Neural crest cell (in vitro differentiated cells): Measurements from ENCODE around the gene RUNX1. TPM values are rescaled to one million over a fixed set of nuclear protein-coding genes. Genes with fewer than 3 reads are reported as not detected.

Experiments used
- DNase-seq: peaks from one replicate; pipeline ENCODE4 v3.0.0; 2021; ENCODE audit warnings: low read depth, mixed read lengths, low spot score
- H3K27ac Mint-ChIP-seq: one replicate; pipeline ENCODE4 v1.8.0; 2021; ENCODE audit warnings: mild to moderate bottlenecking, mixed read lengths; ENCODE audit not compliant: unreplicated experiment
- H3K27me3 Mint-ChIP-seq: 2 replicates; pipeline ENCODE4 v1.8.0; 2021; ENCODE audit warnings: low read depth, mild to moderate bottlenecking, mixed read lengths
- H3K36me3 Mint-ChIP-seq: 2 replicates; pipeline ENCODE4 v1.8.0; 2021; ENCODE audit warnings: low read depth, mild to moderate bottlenecking, mixed read lengths
- H3K4me1 Mint-ChIP-seq: 2 replicates; pipeline ENCODE4 v1.8.0; 2021; ENCODE audit warnings: mixed read lengths
- H3K4me3 Mint-ChIP-seq: one replicate; pipeline ENCODE4 v1.8.0; 2021; ENCODE audit warnings: mild to moderate bottlenecking, mixed read lengths
- H3K9me3 Mint-ChIP-seq: 2 replicates; pipeline ENCODE4 v1.8.0; 2021; ENCODE audit warnings: mixed read lengths
- total RNA-seq: library from RNA; stranded (reverse); gene quantifications from 2 replicates; pipeline ENCODE4 v1.2.1, GENCODE V29; 2021
- TF ChIP-seq, protein P1 (sequence below): fragments of 200-600 bp; sonication (generic); conservative IDR thresholded peaks from 2 replicates; pipeline ENCODE4 v1.5.0; 2021; ENCODE audit warnings: antibody characterized with exemption, mild to moderate bottlenecking

The RUNX1 gene
- total RNA-seq, 1 donor from 2014 or later = 0.63 TPM

DNA sequence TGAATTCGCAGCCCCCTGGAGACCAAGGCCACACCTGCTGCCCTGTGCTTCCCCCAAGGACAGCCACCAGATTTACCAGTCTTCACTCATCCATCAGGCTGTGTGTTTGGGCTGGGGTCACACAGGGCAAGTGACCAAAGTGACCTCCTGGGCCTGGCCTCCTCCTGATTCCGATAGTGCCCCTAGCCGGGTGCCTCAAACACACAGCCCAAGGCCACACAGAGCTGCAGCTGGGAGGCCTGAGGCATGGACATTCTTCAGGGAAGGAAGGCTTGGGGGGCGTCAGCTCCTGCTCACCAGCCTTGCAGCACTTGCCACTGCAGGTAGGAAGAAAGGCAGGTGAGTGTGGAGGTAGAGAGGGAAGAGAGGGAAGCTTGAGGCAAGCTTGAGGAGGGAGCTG is 181.3 kb downstream of the RUNX1 start:
- Mint-ChIP-seq H3K27ac (no peak overlapping the region), H3K36me3 (no peaks in the 10 kb centered on the region), H3K27me3 (peaks cover 51% of the 10 kb centered on the region), H3K4me3 (no peak overlapping the region), H3K4me1 (peaks cover 24% of the 10 kb centered on the region), H3K9me3 (no peaks in the 10 kb centered on the region)
- no peak for DNase-seq
- TF ChIP-seq, protein P1, sequence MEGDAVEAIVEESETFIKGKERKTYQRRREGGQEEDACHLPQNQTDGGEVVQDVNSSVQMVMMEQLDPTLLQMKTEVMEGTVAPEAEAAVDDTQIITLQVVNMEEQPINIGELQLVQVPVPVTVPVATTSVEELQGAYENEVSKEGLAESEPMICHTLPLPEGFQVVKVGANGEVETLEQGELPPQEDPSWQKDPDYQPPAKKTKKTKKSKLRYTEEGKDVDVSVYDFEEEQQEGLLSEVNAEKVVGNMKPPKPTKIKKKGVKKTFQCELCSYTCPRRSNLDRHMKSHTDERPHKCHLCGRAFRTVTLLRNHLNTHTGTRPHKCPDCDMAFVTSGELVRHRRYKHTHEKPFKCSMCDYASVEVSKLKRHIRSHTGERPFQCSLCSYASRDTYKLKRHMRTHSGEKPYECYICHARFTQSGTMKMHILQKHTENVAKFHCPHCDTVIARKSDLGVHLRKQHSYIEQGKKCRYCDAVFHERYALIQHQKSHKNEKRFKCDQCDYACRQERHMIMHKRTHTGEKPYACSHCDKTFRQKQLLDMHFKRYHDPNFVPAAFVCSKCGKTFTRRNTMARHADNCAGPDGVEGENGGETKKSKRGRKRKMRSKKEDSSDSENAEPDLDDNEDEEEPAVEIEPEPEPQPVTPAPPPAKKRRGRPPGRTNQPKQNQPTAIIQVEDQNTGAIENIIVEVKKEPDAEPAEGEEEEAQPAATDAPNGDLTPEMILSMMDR = no peak

DNA sequence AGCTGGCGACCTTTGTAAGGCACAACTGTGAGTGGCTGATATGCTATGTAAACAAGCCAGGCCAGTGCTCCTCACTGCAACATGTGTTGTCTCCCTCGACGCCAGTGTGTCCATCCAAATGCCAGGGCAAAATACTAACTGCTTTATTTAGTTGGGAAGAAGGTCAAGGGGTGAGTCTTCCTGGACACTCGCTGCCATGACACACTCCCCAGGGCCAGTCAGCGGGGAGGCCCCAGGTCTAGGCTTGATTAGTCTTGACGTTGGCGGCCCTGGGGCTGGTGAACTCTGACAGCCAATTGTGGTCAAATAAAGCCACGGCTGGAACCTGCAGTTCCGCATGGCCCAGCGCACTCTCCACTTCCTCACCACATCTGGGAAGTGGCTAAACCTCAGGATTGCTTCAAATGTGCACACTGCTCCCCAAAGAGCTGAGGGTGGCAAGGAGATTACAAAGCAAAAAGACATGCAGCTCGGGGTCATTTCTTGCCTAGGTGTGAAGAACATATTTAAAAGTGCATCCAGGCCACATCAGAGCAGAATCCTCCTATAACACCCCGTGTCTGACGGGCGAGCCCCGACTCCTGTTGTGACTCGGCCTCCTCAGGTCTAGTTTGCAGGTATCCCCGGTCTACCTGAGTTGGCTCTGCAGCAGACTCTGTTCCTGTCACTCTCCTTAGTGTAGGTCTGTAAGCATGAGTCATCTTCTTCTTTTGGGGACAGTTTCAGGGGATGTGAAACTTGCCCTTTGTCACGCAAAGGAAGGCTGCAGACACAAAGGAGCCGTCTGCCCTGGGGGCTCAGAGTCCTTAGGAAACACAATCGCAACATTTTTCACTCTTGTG is 183.5 kb downstream of the RUNX1 start:
- TF ChIP-seq, protein P1 = no peak
- no peak overlapping the region for H3K4me3 Mint-ChIP-seq
- H3K4me1 Mint-ChIP-seq = peaks cover 24% of the 10 kb centered on the region
- H3K27me3 Mint-ChIP-seq = peaks cover 65% of the 10 kb centered on the region
- H3K9me3 Mint-ChIP-seq = no peaks in the 10 kb centered on the region
- DNase-seq = no peak
- H3K36me3 Mint-ChIP-seq = no peaks in the 10 kb centered on the region
- no peak overlapping the region for H3K27ac Mint-ChIP-seq

DNA sequence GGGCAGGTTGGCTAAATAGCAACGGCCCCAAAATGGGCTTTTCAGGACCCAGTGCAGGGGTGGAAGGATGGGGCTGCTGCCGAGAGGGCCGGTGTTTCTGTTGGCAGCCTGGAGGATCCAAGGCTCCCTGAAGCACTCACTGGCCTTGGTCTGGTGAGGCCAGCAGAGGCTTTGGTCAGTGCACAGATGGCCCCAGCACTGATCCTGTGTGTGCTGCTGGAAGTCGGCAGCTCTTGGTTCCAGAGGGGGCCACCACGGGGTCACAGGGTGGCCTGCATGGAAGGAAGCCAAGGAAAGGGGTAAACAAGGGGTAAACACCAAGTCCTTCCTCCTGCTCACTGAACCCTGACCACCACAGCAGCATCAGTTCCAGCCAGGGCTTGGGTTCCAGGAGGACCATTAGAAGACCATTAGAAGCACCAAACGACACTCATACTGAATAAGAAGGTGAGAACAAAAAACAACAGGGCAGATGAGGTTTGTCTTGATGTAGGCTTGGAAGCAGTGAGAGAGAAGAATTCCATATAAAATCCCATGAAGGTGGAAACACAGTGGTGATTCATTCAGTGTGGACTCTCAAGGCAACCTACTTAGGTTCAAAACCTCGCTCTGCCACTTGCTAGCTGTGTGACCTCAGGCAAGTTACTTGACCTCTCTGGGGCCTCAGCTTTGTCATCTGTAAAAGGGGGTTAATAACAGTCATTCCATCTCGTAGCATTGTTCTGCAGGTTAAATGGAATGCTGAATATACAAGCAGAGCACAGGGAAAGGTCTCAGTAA is 184.5 kb downstream of the RUNX1 start:
- Mint-ChIP-seq H3K4me3 (peak overlapping the region; percentile 5), H3K36me3 (no peaks in the 10 kb centered on the region), H3K27me3 (peaks cover 67% of the 10 kb centered on the region), H3K4me1 (peaks cover 24% of the 10 kb centered on the region), H3K9me3 (no peaks in the 10 kb centered on the region), H3K27ac (no peak overlapping the region)
- no peak for DNase-seq
- TF ChIP-seq, protein P1 = no peak

DNA sequence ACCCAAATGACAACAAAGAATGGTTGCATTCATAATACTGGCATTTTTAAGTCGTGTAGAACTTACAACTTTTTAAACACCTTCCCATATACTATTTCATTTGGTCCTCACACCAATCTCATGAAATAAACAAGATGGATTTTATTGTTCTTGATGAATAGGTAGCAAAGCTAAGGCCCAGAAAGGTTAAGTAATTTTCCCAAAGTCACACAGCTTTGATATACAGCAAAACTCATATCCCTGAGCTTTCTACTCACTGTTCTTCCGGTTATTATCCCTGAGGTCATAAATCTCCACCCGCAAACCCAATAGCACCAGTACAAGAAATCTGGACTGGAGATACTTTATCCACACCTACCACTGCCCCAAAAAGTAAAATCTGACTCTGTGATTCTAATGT is 186.2 kb downstream of the RUNX1 start:
- TF ChIP-seq, protein P1 = no peak
- DNase-seq = no peak
- no peaks in the 10 kb centered on the region for H3K9me3 Mint-ChIP-seq
- peaks cover 24% of the 10 kb centered on the region for H3K4me1 Mint-ChIP-seq
- H3K27me3 Mint-ChIP-seq = peaks cover 56% of the 10 kb centered on the region
- H3K4me3 Mint-ChIP-seq = no peak overlapping the region
- H3K27ac Mint-ChIP-seq = no peak overlapping the region
- no peaks in the 10 kb centered on the region for H3K36me3 Mint-ChIP-seq

DNA sequence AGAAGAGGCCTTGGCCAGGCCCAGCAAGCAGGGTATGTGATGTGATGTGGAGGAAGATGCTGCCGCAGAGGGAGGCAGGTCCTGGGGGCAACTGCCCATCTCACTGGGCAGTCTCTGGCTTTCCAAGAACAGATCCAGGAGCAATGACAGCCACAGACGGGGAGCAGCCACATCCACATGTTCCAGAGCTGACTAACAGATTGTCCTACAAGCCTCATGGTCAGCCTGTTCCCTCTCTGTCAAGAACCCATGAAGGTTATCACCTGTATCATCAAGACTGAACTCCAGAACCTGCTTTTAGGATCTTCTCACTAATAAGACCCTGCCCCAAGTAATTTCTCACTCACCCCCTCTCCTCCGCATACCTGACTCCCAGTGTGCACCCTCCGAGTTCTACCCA is 187.8 kb downstream of the RUNX1 start:
- Mint-ChIP-seq H3K27ac (no peak overlapping the region), H3K9me3 (no peaks in the 10 kb centered on the region), H3K4me3 (no peak overlapping the region), H3K36me3 (no peaks in the 10 kb centered on the region), H3K27me3 (peaks cover 45% of the 10 kb centered on the region), H3K4me1 (peaks cover 19% of the 10 kb centered on the region)
- TF ChIP-seq, protein P1 = no peak
- DNase-seq = no peak
